Brain microvascular endothelial cell (primary cell): ENCODE results near the gene STMN1.

Source experiments
- DNase-seq: peaks from one replicate; pipeline ENCODE4 v3.0.0-alpha.2; 2020
- H3K27ac ChIP-seq: fragments of 250-450 bp; sonication (Bioruptor Pico); 2 replicates; pipeline ENCODE4 v1.5.1; 2020; ENCODE audit warnings: mild to moderate bottlenecking, moderate library complexity
- H3K27me3 ChIP-seq: fragments of 250-450 bp; sonication (Bioruptor Pico); replicated peaks from 2 replicates; pipeline ENCODE4 v1.5.1; 2020; ENCODE audit warnings: mild to moderate bottlenecking
- H3K36me3 ChIP-seq: fragments of 250-450 bp; sonication (Bioruptor Pico); replicated peaks from 2 replicates; pipeline ENCODE4 v1.5.1; 2020; ENCODE audit warnings: mild to moderate bottlenecking
- H3K4me3 ChIP-seq: 2 replicates; pipeline ENCODE4 v1.5.1; 2011; ENCODE audit warnings: low read depth, mild to moderate bottlenecking, control low read depth, low read length, moderate library complexity
- in situ Hi-C: cut with HindIII; loops from 2 replicates; pipeline ENCODE4 v1.10.0; 2017; ENCODE audit warnings: low sequenced_read_pairs, low pct_ligation_motif_present
- TF ChIP-seq, protein P1 (sequence below): IDR thresholded peaks from 2 replicates; pipeline ENCODE4 v1.5.1; 2011; ENCODE audit warnings: low read depth, mild to moderate bottlenecking, moderate library complexity, low read length, control low read depth, inconsistent platforms; ENCODE audit errors: missing control alignments

STMN1 gene

DNA sequence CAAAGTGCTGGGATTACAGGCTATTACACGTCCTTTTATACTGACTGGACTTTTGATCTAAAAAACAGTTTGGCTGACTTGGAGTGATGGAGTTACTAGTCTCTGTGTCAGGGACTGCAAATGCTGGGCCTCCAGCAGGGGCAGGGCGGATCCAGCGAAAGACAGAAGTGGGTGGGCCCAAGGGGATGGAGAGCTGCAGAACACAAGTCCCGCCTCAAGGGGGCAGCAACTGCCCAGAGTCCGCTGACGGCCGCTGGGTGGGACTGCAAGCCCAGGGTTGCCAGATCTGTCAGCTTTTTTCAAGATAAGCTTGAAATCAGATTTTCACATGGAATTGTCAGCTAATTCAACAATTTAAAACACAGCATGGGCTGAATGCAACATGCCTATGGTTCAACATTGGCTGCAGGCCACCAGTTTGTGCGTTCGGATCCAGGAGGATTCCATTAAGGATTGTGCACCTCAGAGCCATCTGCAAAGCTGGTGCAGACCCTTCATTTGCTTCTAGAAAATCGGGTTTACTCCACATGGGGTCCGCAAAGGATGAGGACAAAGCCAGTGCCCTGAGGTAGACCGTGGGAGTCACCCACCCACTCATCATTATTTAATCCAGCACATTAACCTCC is 10.7 kb downstream of the STMN1 start:
- no peak overlapping the region for H3K4me3 ChIP-seq
- H3K36me3 ChIP-seq = peaks cover 4% of the 10 kb centered on the region
- no peaks in the 10 kb centered on the region for H3K27me3 ChIP-seq
- H3K27ac ChIP-seq = no peak overlapping the region
- DNase-seq = peak; percentile 90
- in situ Hi-C loops = loop anchor here (10.0 kb wide), 1 partner anchor 99 kb away; the partner anchor contains the start of gene PAFAH2
- TF ChIP-seq, protein P1, sequence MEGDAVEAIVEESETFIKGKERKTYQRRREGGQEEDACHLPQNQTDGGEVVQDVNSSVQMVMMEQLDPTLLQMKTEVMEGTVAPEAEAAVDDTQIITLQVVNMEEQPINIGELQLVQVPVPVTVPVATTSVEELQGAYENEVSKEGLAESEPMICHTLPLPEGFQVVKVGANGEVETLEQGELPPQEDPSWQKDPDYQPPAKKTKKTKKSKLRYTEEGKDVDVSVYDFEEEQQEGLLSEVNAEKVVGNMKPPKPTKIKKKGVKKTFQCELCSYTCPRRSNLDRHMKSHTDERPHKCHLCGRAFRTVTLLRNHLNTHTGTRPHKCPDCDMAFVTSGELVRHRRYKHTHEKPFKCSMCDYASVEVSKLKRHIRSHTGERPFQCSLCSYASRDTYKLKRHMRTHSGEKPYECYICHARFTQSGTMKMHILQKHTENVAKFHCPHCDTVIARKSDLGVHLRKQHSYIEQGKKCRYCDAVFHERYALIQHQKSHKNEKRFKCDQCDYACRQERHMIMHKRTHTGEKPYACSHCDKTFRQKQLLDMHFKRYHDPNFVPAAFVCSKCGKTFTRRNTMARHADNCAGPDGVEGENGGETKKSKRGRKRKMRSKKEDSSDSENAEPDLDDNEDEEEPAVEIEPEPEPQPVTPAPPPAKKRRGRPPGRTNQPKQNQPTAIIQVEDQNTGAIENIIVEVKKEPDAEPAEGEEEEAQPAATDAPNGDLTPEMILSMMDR = peak; percentile 99

DNA sequence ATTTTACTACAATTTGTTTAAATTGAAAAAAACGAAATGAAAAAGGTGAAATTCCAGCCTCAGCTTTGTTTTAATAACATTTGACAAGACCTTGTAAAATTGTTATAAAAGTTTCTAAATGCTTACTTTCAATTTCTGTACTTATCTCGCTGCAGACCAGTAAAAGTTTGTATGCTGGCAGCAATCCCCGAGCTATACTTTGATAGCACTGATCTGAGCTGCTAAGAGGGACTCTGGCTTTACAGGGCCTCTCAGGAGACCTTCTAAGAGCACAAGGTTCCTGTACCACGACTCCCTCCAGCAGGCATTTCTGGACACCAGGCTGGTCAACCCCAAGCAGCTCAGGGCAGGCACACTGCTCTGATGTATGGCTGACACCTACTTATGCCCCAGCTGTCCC is 13.1 kb downstream of the STMN1 start:
- Histone ChIP-seq H3K27me3 (no peaks in the 10 kb centered on the region), H3K36me3 (no peaks in the 10 kb centered on the region), H3K4me3 (no peak overlapping the region), H3K27ac (peak overlapping the region; percentile 79)
- DNase-seq = peak; percentile 5
- in situ Hi-C loops = loop anchor here (10.0 kb wide), 1 partner anchor 102 kb away; the partner anchor contains the start of gene PAFAH2
- TF ChIP-seq, protein P1 = no peak

DNA sequence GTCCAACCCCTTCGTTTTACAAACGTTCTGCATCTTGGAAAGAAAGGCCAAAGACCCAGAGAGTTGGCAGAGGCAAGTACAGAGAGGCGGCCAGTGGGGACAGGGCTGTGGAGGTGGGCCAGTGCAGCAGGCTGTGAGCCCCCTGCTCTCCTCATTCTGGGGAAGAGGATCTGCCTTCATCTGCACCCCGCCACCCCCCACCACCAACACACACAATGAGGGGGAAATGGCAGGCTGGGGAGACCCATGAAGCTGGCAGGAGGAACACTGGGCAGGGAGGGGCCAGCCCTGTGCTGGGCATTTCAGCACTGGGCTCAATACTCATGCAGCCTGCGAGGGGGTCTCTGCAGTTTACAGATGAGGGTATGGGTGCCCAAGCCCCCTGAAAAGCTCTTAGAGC is 14.6 kb downstream of the STMN1 start:
- Histone ChIP-seq H3K4me3 (no peak overlapping the region), H3K36me3 (no peaks in the 10 kb centered on the region), H3K27me3 (no peaks in the 10 kb centered on the region), H3K27ac (peak overlapping the region; percentile 79)
- no peak for DNase-seq
- in situ Hi-C loops = loop anchor here (10.0 kb wide), 1 partner anchor 103 kb away; the partner anchor contains the start of gene PAFAH2
- TF ChIP-seq, protein P1 = no peak

DNA sequence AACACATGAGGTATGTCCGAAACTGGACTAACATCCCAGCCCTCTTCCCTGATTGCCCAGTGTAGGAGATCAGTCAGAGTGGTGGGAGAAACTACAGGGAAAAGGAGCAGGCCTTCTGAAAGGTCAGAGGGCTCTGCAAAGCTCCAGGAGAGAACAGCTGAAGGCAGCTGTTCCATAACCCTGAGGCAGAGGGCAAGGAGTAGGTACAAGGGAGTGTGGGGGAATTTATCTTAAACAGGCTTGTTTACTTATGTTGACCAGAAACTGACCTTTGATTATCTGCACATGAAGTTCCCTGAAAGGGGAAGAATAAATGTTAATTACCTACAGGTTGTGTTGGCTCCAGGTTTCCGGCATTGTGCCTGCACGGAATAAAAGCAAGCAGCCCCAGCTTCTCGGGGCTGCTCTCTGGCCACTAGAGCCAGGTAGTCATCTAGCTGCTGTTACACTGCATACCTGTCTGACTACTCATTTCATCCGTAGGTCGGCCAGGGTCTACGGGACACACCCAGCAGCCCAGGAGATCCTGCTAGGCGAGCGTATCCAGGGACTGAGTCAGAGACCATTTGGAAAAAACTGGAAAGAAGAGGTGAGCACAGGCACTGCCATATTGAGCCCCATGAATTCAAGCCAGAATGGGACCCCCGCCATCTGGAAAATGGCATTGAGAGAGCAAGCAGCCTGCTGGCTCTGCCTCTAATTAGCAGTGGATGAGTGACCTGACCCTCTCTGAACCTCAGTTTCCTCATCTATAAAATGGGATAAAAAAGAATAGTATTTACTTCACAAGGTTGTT is 15.8 kb downstream of the STMN1 start:
- peak; percentile 22 for DNase-seq
- H3K27ac ChIP-seq = no peak overlapping the region
- TF ChIP-seq, protein P1 = no peak
- no peaks in the 10 kb centered on the region for H3K36me3 ChIP-seq
- in situ Hi-C loops = loop anchor here (10.0 kb wide), 1 partner anchor 104 kb away; the partner anchor contains the start of gene PAFAH2
- H3K4me3 ChIP-seq = no peak overlapping the region
- H3K27me3 ChIP-seq = no peaks in the 10 kb centered on the region

DNA sequence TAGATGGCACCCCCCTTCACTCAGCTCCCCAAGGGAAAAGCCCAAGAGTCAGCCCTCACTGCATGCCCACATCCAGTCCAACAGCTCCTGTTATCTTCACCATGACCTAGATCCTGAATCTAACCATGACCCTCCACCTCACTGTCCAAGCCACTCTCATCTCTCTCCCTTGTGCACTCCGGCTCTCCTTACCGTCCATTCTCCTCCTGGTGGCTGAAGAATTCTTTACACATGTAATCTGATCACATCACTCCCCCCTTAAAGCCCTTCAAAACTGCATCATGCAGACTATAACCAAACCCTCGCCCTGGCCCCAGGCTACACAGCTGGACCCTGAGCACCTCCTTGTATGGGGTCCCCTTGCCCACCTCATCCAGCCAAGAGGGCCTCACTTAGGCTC is 16.7 kb downstream of the STMN1 start:
- Histone ChIP-seq H3K36me3 (no peaks in the 10 kb centered on the region), H3K4me3 (no peak overlapping the region), H3K27me3 (no peaks in the 10 kb centered on the region), H3K27ac (no peak overlapping the region)
- TF ChIP-seq, protein P1 = peak; percentile 50
- peak; percentile 4 for DNase-seq
- in situ Hi-C loops = no loop called here
